GM23248 (cell line): Measurements from ENCODE around the gene ZNF263.

Source experiments
- EZH2 ChIP-seq: fragments of 200-600 bp; sonication (generic); IDR thresholded peaks from 2 replicates; pipeline ENCODE4 v1.6.1; 2018; ENCODE audit warnings: antibody characterized with exemption, mild to moderate bottlenecking; ENCODE audit not compliant: insufficient read depth, poor library complexity, severe bottlenecking
- EZH2phosphoT487 ChIP-seq: fragments of 200-600 bp; sonication (generic); IDR thresholded peaks from 2 replicates; pipeline ENCODE4 v1.6.1; 2018; ENCODE audit warnings: antibody characterized with exemption, moderate library complexity, mild to moderate bottlenecking, low read depth; ENCODE audit not compliant: insufficient read depth

DNA sequence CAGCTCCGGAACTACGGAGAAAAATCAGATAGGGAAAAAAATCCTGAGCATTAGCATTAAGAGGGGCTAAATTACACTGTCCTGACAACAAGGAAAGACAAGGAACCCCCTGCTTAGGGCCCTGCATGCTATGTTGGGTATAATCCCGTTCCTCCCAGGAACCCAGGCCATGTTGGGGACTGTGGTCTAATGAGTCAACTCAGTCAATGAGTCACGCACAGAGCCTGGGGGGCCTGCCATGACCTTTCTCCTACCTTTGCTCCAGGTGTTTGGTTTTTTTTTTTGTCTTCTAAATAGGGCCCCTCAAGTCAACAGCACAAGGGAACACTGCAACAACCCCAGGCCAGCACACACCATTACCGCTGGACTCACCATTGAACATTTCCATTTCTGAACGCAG, 39.4 kb upstream of the ZNF263 start:
- TF ChIP-seq EZH2phosphoT487: no peak
- TF ChIP-seq EZH2: no peak
